NCI-H82 (cell line): Measurements from ENCODE around the gene ABCG1.

Experiments used
- DNase-seq: peaks from one replicate; lab custom pipeline; 2025; lab: John Stamatoyannopoulos, UW

The ABCG1 gene

DNA sequence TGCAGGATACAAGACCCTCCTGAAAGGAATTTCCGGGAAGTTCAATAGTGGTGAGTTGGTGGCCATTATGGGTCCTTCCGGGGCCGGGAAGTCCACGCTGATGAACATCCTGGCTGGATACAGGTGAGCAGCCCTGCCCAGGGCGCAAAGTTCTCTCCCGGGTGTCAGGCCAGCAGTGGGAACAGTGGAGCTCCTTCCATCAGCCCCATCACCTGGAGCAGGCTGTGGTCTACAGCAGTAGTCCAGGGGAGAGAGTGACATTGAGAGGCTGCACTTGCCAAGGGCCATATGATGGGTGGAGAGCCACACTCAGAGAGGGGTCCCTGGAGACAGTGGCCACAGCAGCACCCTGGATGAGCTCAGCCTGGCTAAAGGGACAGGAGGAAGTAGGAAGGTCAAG is 52.1 kb downstream of the ABCG1 start:
- DNase-seq, result no peak

DNA sequence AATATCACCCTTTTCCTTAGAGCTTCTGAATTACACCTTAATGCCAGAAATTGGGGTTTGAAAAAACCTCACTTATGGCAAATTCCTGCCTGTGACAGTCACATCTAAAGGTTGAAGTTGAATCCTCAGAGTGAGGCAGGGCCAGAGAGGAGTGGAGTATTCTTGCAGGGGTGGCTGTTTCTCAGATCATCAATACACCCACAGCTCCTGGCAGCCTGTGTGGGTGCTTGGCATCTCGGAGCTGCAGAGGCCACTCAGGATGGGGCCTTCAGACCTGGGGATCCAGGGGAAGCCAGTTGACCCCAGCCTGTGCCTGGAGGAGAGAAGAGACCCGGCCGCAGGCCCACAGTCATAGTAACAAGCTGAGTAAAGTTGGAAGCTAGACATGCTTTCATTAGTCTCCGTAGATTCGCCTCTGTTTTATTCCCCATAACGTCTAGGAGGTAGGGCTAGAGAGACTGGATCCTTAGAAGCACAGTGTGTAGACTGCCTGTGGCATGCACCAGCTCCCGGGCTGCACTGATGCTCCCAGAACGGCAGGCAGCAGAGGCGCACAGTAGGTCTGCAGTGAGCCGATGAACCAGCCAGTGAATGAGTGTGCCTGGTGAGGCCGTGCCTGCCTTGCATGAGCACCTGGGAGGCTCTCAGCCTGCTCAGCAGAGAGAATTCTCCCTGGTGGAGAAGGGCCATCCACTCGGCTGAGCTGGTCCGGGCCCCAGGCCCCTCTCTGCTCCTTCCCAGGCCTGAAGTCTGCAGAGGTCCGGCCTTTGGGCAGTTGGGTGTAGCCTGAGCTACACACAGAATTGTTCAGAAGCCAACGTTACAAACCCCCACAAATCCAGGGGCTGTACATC is 53.4 kb downstream of the ABCG1 start:
- DNase-seq, result no peak

GRCh38 chr21:42272984-42273600 is 54.2 kb downstream of the ABCG1 start:
- DNase-seq, result no peak

DNA sequence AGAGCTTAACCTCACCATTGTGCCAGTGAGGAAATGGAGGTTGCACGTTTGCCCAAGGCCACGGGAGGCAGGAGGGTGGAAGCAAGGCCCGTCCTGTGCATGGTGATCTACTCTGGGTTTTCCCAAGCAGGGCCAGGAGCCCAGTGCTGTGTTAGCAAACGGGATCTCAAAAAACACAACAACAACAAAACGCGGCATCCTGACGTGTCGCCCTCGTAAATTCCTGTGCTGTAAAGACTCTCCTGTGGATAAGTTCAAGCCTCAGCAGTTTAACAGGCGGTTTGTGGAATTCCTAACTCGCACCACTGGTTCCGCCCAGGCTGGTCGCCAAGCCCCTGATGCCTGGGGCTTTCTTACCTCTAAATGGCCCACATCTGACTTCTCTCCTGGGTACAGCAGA is 57.1 kb downstream of the ABCG1 start:
- DNase-seq, result no peak

GRCh38 chr21:42276526-42277154 is 57.7 kb downstream of the ABCG1 start:
- peak; percentile 16 for DNase-seq

DNA sequence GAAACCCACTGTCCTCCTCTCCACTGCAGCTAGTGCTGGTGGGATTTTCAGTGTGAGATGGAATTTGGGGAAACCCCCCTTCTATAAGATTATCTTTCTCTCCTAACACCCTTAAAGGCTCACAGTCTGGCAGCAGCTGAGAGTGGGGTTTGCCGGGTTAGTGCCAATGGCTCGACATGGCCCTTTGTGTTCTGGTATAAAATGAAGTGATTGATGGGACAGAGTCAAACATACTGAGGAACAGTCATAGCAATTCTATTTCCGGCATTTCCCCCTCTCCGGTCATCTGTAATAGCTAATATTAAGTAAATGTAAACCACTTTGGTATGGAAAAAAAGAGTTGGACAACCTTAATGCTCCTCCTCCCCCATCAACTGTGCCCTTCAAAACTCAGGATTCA is 58.7 kb downstream of the ABCG1 start:
- DNase-seq, result no peak

- no peak for DNase-seq
Measured at GRCh38 chr21:42278451-42279149, 59.7 kb downstream of the ABCG1 start.

DNA sequence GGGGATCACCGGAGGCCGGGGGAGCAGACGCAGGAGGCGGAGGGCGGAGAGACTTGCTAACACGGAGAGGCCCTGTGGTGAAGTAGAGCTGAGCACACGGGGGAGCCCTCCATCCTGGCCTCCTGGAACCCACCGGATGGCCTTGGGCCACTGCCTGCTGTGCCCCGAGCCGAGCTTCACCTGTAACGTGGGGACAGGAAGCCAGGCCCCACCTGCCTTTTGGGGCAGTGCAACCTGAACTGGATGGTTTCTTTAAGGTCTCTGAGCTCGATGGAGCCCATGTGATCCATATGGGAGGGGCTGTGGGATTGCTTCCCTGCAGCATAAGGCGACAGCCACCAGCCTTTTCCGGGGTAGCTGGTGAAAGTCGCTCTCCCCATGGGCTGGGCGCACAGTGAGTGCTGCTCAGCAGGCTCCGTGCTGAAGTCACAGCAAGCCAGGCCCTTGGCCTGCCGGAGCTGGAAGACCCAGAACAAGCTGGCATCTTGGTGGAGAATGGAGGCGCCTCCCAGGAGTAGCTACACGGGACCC is 60.5 kb downstream of the ABCG1 start:
- no peak for DNase-seq

DNA sequence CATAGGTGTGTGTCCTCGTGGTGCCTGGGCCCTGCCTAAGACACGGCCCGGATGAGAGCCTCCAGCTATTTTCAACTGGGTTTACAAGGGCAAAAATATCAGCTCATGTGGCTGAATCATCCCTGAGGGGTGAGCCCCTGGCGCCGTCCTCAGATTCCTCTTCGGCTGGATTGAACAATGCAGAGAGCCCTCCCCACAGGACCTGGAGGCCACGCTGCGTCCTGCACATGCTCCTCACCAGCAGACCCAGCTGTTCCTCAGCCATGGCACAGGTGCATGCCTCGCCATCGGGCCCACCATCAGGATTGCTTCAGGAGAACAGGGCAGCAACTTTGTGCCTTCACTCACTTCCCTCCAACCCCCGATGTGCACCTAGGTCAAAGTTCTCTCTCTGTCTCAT is 60.9 kb downstream of the ABCG1 start:
- no peak for DNase-seq

DNA sequence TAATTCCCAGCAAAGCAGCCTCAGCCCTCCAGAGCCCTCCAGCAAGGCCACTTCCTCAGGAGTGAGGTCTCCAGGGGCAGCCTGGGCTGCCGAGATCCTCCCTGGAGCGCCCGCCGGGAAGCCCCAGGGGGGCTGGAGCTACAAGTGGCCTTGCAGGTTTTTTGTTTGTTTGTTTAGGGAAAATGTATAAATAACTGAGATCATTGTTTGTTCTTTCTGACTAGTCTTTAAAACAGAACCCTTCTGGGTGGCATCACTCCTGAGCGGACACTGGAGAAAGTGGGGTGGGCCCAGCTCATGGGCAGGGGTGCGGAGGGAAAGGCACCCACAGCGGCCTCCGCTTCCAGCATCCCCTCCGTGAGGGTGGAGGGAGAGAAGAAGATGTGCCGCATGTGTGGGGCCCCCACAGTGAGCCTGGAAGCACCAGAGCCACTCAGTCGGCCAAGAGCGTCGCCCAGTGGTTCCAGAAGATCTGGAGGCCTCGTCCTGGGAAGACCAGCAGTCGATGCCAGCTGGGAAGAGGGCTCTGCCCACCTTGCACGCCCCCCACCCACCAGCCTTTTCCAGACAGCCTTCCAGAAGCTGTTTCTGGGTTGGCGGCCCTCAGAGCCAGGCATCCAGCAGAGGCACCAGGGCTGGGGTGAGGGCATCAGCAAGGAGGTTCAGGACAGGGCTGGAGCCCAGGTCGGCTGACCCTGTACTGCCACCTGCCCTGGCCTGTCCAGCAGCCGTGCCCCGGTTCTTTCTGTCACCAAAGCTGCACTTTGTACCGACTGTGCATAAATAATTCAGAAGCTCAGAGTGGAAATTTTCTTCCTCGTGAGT is 61.6 kb downstream of the ABCG1 start:
- no peak for DNase-seq

DNA sequence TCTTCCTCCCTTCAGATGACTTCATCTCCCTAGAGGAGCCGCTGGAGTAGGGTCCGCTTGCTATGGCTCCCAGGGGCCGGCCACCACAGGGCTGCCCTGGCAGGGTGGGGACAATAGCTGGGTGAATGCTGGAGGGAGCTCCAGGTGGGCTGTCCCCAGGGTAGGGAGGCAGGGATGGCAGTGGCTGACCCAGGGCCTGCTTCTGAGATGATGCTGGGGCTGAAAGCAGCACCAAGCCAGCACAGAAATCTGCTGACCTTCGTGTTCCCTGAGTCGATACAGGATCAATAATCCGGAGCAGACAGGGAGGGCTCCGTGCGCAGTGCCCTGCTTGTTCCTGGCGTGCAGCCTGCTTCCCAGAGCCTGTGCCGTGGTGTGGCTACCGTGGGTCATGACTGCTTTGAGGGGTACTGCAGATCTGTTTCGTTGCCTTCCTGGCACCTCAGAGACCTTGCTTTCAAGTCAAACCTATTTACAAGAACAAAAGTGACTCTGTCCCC is 62.3 kb downstream of the ABCG1 start:
- no peak for DNase-seq

- no peak for DNase-seq
Measured at GRCh38 chr21:42282021-42282420, 63.1 kb downstream of the ABCG1 start.

- no peak for DNase-seq
Measured at GRCh38 chr21:42282715-42283114, 63.8 kb downstream of the ABCG1 start.

- no peak for DNase-seq
Measured at GRCh38 chr21:42285569-42286245, 66.8 kb downstream of the ABCG1 start.

DNA sequence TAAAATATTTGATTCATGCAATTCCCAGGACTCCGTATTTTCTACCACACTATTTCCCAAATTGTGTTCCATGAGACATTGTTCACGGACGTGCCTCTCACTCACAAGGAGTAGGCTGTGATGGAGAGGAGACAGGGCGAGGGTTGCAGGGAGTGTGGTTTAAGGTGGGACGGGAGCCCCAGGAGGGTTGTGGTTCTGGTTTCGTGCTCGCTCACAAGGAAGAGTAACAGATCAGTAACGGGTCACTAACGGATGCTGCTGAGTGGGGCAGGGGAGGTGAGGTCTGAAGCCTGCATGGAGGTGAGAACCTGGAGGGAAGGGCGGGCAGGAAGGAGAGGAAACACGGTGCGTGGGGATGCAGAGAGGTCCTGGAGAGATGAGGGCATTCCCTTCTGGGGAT is 67.5 kb downstream of the ABCG1 start:
- DNase-seq, result no peak

DNA sequence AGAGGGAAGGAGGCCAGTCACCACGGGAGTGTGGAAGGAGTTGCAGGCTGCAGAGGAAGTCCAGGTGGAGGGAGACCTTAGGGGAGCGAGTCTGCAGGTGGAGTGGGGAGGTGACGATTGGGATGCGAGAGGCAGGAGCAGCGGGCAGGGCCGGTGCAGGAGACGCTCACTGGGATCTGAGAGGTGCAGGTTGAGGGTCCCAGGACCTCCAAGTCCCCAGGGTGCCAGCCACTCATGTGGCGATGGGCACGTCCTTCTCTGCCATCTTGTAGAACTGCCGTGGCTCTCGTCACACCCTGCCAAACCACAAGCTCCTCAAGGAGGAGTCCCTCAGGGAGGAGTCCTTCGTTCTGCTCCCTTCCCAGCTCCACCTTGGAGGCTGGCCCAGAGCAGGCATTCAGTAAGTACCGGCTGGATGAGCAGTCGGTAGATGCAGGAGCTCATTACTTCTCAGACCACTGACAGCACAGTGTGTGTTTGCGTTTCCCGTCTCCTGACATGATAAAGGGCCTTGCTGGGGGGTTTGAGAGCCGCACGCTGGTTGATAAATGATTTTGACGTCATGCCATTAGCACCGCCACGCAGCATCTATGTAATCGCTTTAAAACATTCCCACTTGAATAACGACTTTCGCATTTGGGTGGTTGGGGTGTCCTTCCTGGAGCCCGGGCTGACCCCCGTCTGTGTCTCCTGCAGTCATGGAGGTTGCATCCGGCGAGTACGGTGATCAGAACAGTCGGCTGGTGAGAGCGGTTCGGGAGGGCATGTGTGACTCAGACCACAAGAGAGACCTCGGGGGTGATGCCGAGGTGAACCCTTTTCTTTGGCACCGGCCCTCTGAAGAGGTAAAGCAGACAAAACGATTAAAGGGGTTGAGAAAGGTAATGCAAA is 68.5 kb downstream of the ABCG1 start:
- no peak for DNase-seq

GRCh38 chr21:42288962-42289361 is 70.0 kb downstream of the ABCG1 start:
- DNase-seq, result no peak

- no peak for DNase-seq
Measured at GRCh38 chr21:42289926-42290325, 71.0 kb downstream of the ABCG1 start.

DNA sequence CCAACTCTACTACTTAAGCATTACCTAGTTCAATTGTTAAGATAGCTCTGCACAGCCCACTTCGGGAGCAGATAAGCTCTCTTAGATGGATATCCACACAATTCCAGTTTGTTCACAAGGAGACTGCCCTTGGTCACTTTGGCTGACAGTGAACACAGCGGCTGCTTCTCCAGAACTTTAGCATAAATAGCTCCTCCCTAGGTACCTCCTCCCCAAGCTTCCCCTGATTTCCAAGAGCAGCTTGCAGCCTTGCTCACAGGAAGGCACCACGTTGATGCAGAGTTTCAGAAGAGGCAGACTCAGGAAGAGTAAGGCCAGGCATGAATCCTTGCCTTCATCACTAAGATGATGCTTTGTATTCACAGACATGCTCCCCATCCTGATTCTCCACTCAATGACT is 71.6 kb downstream of the ABCG1 start:
- DNase-seq, result no peak
